Hematopoietic multipotent progenitor cell (in vitro differentiated cells): ENCODE results near the gene PMS1. TPM values are rescaled to one million over a fixed set of nuclear protein-coding genes. Genes with fewer than 3 reads are reported as not detected.

Experiments used
- total RNA-seq: library from RNA; depleted of rRNA; stranded (reverse); fragments of >200 nt; gene quantifications from one replicate; pipeline ENCODE4 v1.2.3, GENCODE V29; 2012

PMS1 gene
- total RNA-seq, 1 donor: 12.4 TPM

Other genes starting within 250 kb of the PMS1 start
- 393 TPM for gene SLC40A1, start 203.7 kb upstream of the PMS1 start, total RNA-seq
- gene ASNSD1, start 123.0 kb upstream of the PMS1 start, total RNA-seq: 15.1 TPM
- gene ANKAR, start 109.8 kb upstream of the PMS1 start, total RNA-seq: 9.4 TPM
- gene OSGEPL1, start 21.7 kb upstream of the PMS1 start, total RNA-seq: 4.6 TPM
- gene ORMDL1, start 111 bp upstream of the PMS1 start, total RNA-seq: 37.2 TPM